ENCODE data around the gene NCAPD2.

Gene NCAPD2

GRCh38 chr12:6559500-6559899 is 65.6 kb downstream of the NCAPD2 start:
- H3K27ac ChIP-seq, result peak overlapping the region; percentile 90
- H3K27me3 ChIP-seq (ENCODE audit: control insufficient read depth, insufficient read depth, low read length), result no peaks in the 10 kb centered on the region
- no peaks in the 10 kb centered on the region for H3K9me3 ChIP-seq (ENCODE audit: control insufficient read depth, low read length)
- no peak for TF ChIP-seq CTCF (IDR thresholded peaks at IDR 0.05)
- peak overlapping the region; percentile 76 for H2AFZ ChIP-seq
- peaks cover 19% of the 10 kb centered on the region for H3K4me1 ChIP-seq
- H3K9ac ChIP-seq, result no peak overlapping the region
- peaks cover 8% of the 10 kb centered on the region for H3K79me2 ChIP-seq
- no peak overlapping the region for H3K4me3 ChIP-seq (ENCODE audit: low read depth, low read length)
- no peaks in the 10 kb centered on the region for H3K36me3 ChIP-seq (ENCODE audit: control insufficient read depth, insufficient read depth, low read length)
- peak overlapping the region; percentile 11 for H3K4me2 ChIP-seq (ENCODE audit: low read length)

- no peaks in the 10 kb centered on the region for H3K9me3 ChIP-seq (ENCODE audit: control insufficient read depth, low read length)
- H3K4me1 ChIP-seq, result peaks cover 15% of the 10 kb centered on the region
- no peak overlapping the region for H2AFZ ChIP-seq
- H3K36me3 ChIP-seq (ENCODE audit: control insufficient read depth, insufficient read depth, low read length), result no peaks in the 10 kb centered on the region
- peak overlapping the region; percentile 90 for H3K27ac ChIP-seq
- H3K27me3 ChIP-seq (ENCODE audit: control insufficient read depth, insufficient read depth, low read length), result no peaks in the 10 kb centered on the region
- TF ChIP-seq CTCF (IDR thresholded peaks at IDR 0.05), result no peak
- H3K4me2 ChIP-seq (ENCODE audit: low read length), result no peak overlapping the region
- peaks cover 8% of the 10 kb centered on the region for H3K79me2 ChIP-seq
- no peak overlapping the region for H3K9ac ChIP-seq
- no peak overlapping the region for H3K4me3 ChIP-seq (ENCODE audit: low read depth, low read length)
Observed at GRCh38 chr12:6560501-6561205, 66.8 kb downstream of the NCAPD2 start.

GRCh38 chr12:6562881-6563280 is 69.0 kb downstream of the NCAPD2 start:
- H3K9me3 ChIP-seq (ENCODE audit: control insufficient read depth, low read length), result no peaks in the 10 kb centered on the region
- no peak overlapping the region for H3K4me2 ChIP-seq (ENCODE audit: low read length)
- no peak overlapping the region for H3K4me3 ChIP-seq (ENCODE audit: low read depth, low read length)
- no peaks in the 10 kb centered on the region for H3K27me3 ChIP-seq (ENCODE audit: control insufficient read depth, insufficient read depth, low read length)
- H3K79me2 ChIP-seq, result peaks cover 8% of the 10 kb centered on the region
- no peak overlapping the region for H3K9ac ChIP-seq
- no peak overlapping the region for H3K27ac ChIP-seq
- peaks cover 18% of the 10 kb centered on the region for H3K4me1 ChIP-seq
- TF ChIP-seq CTCF (IDR thresholded peaks at IDR 0.05), result no peak
- H3K36me3 ChIP-seq (ENCODE audit: control insufficient read depth, insufficient read depth, low read length), result no peaks in the 10 kb centered on the region
- H2AFZ ChIP-seq, result no peak overlapping the region

- H3K9me3 ChIP-seq (ENCODE audit: control insufficient read depth, low read length), result no peaks in the 10 kb centered on the region
- peaks cover 18% of the 10 kb centered on the region for H3K4me1 ChIP-seq
- peaks cover 8% of the 10 kb centered on the region for H3K79me2 ChIP-seq
- H3K27me3 ChIP-seq (ENCODE audit: control insufficient read depth, insufficient read depth, low read length), result no peaks in the 10 kb centered on the region
- H3K4me2 ChIP-seq (ENCODE audit: low read length), result no peak overlapping the region
- H3K27ac ChIP-seq, result no peak overlapping the region
- no peaks in the 10 kb centered on the region for H3K36me3 ChIP-seq (ENCODE audit: control insufficient read depth, insufficient read depth, low read length)
- H2AFZ ChIP-seq, result no peak overlapping the region
- TF ChIP-seq CTCF (IDR thresholded peaks at IDR 0.05), result peak; percentile 69
- H3K4me3 ChIP-seq (ENCODE audit: low read depth, low read length), result no peak overlapping the region
- H3K9ac ChIP-seq, result no peak overlapping the region
Observed at GRCh38 chr12:6563448-6564050, 69.6 kb downstream of the NCAPD2 start.

Measured in parathyroid adenoma (tissue), 2 donors.